Transverse colon (tissue), 3 donors: ENCODE measurements around the gene APOLD1.

ENCODE experiments used
- CTCF ChIP-seq, 5 experiments: fragments of 200-600 bp in 3 of 5; fragments of 450-650 bp in 2 of 5; sonication (generic) in 3 of 5; IDR thresholded peaks; 1 replicate in 2 of 5; 2 replicates in 3 of 5; pipeline ENCODE4 v1.5.1; 2016 to 2017; ENCODE audit warnings: antibody characterized with exemption in 5 of 5, inconsistent platforms in 3 of 5, mild to moderate bottlenecking in 2 of 5, moderate library complexity in 1 of 5
- POLR2A ChIP-seq: fragments of 450-650 bp; IDR thresholded peaks from one replicate; pipeline ENCODE4 v1.6.1; 2016; ENCODE audit warnings: antibody characterized with exemption, mild to moderate bottlenecking, moderate library complexity

DNA sequence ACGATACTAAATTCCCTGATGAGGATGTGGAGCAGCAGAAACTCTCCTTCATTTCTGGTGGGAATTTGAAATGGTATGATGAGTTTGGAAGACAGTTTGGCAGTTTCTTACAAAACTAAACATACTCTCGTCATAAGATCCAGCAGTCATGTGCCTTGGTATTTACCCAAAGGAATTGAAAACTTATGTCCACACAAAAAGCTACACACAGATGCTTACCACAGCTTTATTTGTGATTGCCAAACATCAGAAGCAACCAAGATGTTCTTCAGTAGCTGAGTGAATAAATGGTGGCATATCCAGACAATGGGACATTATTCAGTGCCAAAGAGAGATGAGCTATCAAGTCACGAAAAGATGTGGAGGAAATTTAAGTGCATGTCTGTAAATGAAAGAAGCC lies 10.7 kb upstream of the APOLD1 start:
- TF ChIP-seq CTCF (IDR thresholded peaks at IDR 0.05) (no peak), POLR2A (no peak)
